ENCODE results near the gene EFEMP2.

GRCh38 chr11:65882120-65883057 lies 9.8 kb upstream of the EFEMP2 start:
- TF ChIP-seq YY1 (IDR thresholded peaks at IDR 0.05; ENCODE audit: insufficient read depth, insufficient read length): no peak
- no peak for TF ChIP-seq SUZ12 (IDR thresholded peaks at IDR 0.05; ENCODE audit: extremely low read depth, insufficient read depth, insufficient read length)
- TF ChIP-seq ZNF274 (IDR thresholded peaks at IDR 0.05; ENCODE audit: low read depth, low read length): no peak
